Subcutaneous abdominal adipose tissue (tissue), 5 donors: Measurements from ENCODE around the gene PLCB3.

ENCODE experiments used
- H3K27ac ChIP-seq: one replicate; pipeline ENCODE4 v1.7.0; 2013; ENCODE audit warnings: low read depth, mild to moderate bottlenecking, inconsistent platforms, low read length, moderate library complexity
- H3K27me3 ChIP-seq, 5 donors: one replicate each; pipeline ENCODE4 v1.7.0; 2013; ENCODE audit warnings: low read length in 5 of 5, inconsistent platforms in 1 of 5; ENCODE audit not compliant: control insufficient read depth in 5 of 5, insufficient read depth in 4 of 5
- H3K36me3 ChIP-seq, 5 donors: one replicate each; pipeline ENCODE4 v1.7.0; 2013; ENCODE audit warnings: low read length in 5 of 5; ENCODE audit not compliant: control insufficient read depth in 5 of 5, insufficient read depth in 5 of 5
- H3K4me1 ChIP-seq, 5 donors: one replicate each; pipeline ENCODE4 v1.7.0; 2013; ENCODE audit warnings: low read length in 5 of 5, mild to moderate bottlenecking in 3 of 5, moderate library complexity in 1 of 5; ENCODE audit not compliant: control insufficient read depth in 5 of 5, insufficient read depth in 5 of 5
- H3K4me3 ChIP-seq, 5 donors: one replicate each; pipeline ENCODE4 v1.7.0; 2013; ENCODE audit warnings: low read length in 5 of 5, low read depth in 1 of 5
- H3K9ac ChIP-seq, 5 donors: one replicate each; pipeline ENCODE4 v1.7.0; 2013; ENCODE audit warnings: low read length in 5 of 5, mild to moderate bottlenecking in 4 of 5, moderate library complexity in 3 of 5
- H3K9me3 ChIP-seq, 5 donors: one replicate each; pipeline ENCODE4 v1.7.0; 2013; ENCODE audit warnings: low read length in 5 of 5; ENCODE audit not compliant: control insufficient read depth in 5 of 5
- donor health status: healthy.
- donor health status: healthy.
- donor health status: healthy.
- donor health status: healthy.
- donor health status: healthy.

Gene PLCB3

DNA sequence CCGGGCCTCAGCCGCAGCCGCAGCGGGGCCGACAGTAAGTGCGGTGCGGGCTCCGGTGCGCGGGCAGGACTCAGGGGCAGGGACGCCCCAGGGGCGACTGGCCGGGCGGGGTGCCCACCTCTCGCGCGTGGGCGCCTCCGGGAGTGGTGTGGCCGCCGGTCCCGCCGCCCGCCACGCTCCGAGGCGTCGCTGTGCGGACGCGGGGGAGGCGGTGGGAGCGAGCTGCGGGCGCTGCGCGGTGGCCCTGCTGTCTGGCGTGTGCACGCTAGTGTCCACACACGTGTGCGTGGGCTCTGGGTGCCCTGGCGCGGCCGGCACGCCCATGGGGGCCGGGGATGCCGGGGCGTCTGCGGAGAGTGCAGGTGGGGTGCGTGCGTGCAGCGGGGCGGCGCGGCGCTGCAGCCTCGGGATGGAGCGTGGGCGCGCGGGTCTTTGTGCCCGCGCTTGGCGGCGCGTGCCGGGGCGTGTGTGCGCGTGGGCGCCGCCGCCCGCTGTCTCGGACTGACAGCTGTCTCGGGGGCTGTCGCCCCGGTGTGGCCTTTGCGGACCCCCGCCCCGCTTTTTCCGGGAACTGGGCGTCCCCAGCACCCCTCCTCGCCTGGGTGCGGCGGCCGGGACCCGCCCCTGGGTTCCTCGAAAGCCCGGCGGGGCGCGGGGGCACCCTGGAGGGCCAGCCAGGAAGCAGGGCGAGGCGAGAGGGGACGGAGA, 40.6 kb downstream of the PLCB3 start:
- peak overlapping the region in 3 of 5 donors; percentile 8 to 58 (median 36) for H3K4me3 ChIP-seq
- H3K4me1 ChIP-seq, result peaks cover 0 to 19% (median 12%) of the 10 kb centered on the region in 5 donors
- peak overlapping the region in 1 of 5 donors; percentile 37 for H3K9ac ChIP-seq
- H3K27ac ChIP-seq, result no peak overlapping the region
- H3K9me3 ChIP-seq, result no peaks in the 10 kb centered on the region
- H3K36me3 ChIP-seq, result peaks cover 0 to 4% (median 0%) of the 10 kb centered on the region in 5 donors
- peaks cover 35 to 63% (median 52%) of the 10 kb centered on the region in 5 donors for H3K27me3 ChIP-seq

DNA sequence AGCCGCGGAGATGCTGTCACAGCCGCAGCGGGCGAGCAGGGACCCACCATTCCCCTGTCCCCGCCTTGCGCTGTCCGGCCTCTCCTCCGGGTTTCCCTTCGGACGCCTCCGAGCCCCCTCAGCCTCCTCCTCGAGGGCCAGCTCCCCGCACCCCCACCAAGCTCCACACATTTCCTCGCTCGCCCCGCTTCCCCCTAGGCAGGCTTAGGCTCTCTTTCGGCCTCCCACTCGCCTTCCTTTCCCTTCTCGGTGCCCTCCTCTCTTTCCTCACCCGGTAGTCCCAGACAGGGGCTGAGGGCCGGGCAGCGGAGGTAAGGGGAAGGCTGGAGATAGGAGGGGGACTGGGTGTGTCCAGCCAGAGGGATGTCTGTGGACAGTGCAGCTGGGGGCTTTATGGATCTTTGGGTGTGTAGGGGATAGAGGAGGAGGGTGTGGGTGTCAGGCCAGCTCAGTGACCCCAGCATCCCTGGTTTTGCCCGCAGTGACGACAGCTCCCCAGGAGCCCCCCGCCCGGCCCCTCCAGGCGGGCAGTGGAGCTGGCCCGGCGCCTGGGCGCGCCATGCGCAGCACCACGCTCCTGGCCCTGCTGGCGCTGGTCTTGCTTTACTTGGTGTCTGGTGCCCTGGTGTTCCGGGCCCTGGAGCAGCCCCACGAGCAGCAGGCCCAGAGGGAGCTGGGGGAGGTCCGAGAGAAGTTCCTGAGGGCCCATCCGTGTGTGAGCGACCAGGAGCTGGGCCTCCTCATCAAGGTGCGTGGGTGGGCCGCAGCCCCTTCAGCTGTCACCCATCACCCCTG, 41.3 kb downstream of the PLCB3 start:
- Histone ChIP-seq H3K27ac (no peak overlapping the region), H3K9ac (peak overlapping the region in 1 of 5 donors; percentile 37), H3K27me3 (peaks cover 42 to 71% (median 59%) of the 10 kb centered on the region in 5 donors), H3K9me3 (no peaks in the 10 kb centered on the region), H3K36me3 (peaks cover 0 to 4% (median 0%) of the 10 kb centered on the region in 5 donors), H3K4me3 (peak overlapping the region in 2 of 5 donors; percentile 36 to 58), H3K4me1 (peaks cover 0 to 19% (median 12%) of the 10 kb centered on the region in 5 donors)

DNA sequence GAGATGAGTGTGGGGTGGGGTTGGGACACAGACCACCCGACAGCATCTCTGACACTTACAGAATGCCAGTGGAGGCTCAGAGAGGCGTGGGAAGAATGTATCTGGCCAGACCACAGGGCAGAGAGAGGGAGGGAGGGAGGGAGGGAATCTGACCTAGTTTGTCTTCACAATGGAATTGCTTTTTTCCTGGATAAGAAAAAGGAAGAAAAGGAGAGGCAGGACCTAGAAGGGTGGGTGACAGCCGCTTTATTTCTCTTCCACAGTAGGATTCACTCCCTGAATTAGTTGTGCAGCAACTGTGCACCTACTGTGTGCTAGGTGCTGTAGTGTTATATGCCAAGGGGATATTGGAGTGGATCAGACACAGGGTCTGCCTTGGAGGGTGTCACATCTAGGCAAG, 43.4 kb downstream of the PLCB3 start:
- no peak overlapping the region for H3K9ac ChIP-seq
- peaks cover 0 to 36% (median 25%) of the 10 kb centered on the region in 5 donors for H3K4me1 ChIP-seq
- no peaks in the 10 kb centered on the region for H3K9me3 ChIP-seq
- H3K36me3 ChIP-seq, result no peaks in the 10 kb centered on the region
- no peak overlapping the region for H3K4me3 ChIP-seq
- H3K27me3 ChIP-seq, result peaks cover 50 to 82% (median 66%) of the 10 kb centered on the region in 5 donors
- H3K27ac ChIP-seq, result no peak overlapping the region

DNA sequence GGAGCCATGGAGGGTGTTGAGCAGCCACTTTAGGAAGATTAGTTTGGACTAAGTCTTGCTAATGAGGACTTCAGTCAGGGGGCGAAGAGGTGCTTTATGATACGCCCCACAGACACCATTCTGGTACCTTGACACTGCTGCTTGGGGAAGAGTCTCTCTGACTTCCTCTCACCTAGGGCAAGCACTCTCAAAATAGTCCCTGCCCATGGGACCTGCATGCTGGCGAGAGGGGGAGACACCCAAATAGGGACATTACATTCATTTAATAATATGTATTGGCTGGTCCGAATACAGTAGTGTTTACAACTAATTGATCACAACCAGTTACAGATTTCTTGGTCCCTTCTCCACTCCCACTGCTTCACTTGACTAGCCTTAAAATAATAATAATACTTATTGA, 44.4 kb downstream of the PLCB3 start:
- peaks cover 45 to 79% (median 61%) of the 10 kb centered on the region in 5 donors for H3K27me3 ChIP-seq
- H3K9me3 ChIP-seq, result no peaks in the 10 kb centered on the region
- no peak overlapping the region for H3K4me3 ChIP-seq
- H3K9ac ChIP-seq, result no peak overlapping the region
- no peak overlapping the region for H3K27ac ChIP-seq
- H3K4me1 ChIP-seq, result peaks cover 0 to 46% (median 33%) of the 10 kb centered on the region in 5 donors
- H3K36me3 ChIP-seq, result no peaks in the 10 kb centered on the region

DNA sequence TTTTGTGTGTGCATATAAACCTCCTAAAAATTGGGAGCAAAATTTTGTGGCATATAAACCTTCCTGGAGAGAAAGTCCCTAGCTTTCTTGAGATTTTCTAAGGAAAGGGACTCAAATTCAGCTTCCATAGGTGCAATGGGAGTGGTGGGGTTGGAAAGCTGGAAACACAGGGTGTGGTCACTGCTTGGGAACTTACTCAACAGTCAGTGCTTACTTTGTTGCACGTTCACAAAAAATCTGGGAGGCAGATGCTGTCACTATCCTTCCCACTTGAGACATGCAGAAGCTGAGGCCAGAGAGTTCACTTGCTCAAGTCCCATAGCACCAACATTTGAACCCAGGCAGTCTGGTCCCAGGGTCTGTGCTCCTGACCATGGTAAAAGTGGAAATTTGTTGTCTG, 44.9 kb downstream of the PLCB3 start:
- no peak overlapping the region for H3K4me3 ChIP-seq
- no peaks in the 10 kb centered on the region for H3K9me3 ChIP-seq
- H3K9ac ChIP-seq, result no peak overlapping the region
- H3K4me1 ChIP-seq, result peaks cover 0 to 46% (median 36%) of the 10 kb centered on the region in 5 donors
- peaks cover 41 to 75% (median 56%) of the 10 kb centered on the region in 5 donors for H3K27me3 ChIP-seq
- no peak overlapping the region for H3K27ac ChIP-seq
- H3K36me3 ChIP-seq, result no peaks in the 10 kb centered on the region

DNA sequence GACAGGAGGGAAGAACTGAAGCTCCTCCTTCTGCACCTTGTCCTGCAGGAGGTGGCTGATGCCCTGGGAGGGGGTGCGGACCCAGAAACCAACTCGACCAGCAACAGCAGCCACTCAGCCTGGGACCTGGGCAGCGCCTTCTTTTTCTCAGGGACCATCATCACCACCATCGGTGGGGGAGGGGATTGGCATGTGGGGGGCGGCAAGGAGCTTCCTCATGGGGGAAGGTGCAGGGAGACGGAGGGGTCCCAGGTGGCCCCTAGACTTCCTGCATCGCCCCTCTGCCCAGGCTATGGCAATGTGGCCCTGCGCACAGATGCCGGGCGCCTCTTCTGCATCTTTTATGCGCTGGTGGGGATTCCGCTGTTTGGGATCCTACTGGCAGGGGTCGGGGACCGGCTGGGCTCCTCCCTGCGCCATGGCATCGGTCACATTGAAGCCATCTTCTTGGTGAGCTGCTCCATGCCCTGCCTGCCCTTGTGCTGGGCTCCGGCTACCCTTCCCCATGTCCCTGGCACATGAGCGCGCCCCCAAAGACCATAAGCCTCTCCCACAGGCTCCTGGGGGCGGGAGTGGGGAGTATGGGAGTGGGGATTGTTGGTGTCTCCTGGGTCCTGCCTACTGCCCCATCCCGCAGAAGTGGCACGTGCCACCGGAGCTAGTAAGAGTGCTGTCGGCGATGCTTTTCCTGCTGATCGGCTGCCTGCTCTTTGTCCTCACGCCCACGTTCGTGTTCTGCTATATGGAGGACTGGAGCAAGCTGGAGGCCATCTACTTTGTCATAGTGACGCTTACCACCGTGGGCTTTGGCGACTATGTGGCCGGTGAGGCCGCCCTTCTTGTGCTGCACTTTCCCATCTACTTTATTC, 45.7 kb downstream of the PLCB3 start:
- Histone ChIP-seq H3K4me3 (no peak overlapping the region), H3K27ac (no peak overlapping the region), H3K36me3 (no peaks in the 10 kb centered on the region), H3K27me3 (peaks cover 41 to 66% (median 52%) of the 10 kb centered on the region in 5 donors), H3K4me1 (peaks cover 0 to 40% (median 30%) of the 10 kb centered on the region in 5 donors), H3K9ac (no peak overlapping the region), H3K9me3 (no peaks in the 10 kb centered on the region)

DNA sequence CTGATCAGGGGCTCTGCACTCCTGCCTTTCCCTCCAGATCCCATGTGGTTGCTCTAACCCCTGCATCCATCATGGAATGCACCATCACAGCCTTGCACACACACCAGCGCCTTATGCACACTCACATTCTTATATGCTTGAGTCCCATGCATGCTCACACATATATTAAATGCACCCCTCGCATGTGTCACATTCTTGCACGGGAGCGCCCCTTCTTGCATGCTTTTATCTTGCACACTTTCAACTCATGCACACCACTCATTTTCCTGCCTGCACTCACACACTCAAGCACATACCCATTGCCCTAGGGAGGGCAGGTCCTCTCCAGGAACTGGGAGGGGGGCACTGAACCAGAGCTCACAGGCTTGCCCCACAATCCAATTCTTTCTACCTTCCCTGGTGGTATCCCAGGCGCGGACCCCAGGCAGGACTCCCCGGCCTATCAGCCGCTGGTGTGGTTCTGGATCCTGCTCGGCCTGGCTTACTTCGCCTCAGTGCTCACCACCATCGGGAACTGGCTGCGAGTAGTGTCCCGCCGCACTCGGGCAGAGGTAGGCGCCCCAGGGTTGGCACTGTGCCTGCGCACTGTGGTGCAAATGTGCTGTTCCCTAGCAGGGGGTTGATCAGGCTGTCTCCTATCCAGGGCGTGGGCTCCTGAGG, 46.5 kb downstream of the PLCB3 start:
- no peak overlapping the region for H3K4me3 ChIP-seq
- no peak overlapping the region for H3K9ac ChIP-seq
- no peak overlapping the region for H3K27ac ChIP-seq
- no peaks in the 10 kb centered on the region for H3K36me3 ChIP-seq
- peaks cover 0 to 33% (median 22%) of the 10 kb centered on the region in 5 donors for H3K4me1 ChIP-seq
- H3K9me3 ChIP-seq, result no peaks in the 10 kb centered on the region
- H3K27me3 ChIP-seq, result peaks cover 36 to 59% (median 45%) of the 10 kb centered on the region in 5 donors

DNA sequence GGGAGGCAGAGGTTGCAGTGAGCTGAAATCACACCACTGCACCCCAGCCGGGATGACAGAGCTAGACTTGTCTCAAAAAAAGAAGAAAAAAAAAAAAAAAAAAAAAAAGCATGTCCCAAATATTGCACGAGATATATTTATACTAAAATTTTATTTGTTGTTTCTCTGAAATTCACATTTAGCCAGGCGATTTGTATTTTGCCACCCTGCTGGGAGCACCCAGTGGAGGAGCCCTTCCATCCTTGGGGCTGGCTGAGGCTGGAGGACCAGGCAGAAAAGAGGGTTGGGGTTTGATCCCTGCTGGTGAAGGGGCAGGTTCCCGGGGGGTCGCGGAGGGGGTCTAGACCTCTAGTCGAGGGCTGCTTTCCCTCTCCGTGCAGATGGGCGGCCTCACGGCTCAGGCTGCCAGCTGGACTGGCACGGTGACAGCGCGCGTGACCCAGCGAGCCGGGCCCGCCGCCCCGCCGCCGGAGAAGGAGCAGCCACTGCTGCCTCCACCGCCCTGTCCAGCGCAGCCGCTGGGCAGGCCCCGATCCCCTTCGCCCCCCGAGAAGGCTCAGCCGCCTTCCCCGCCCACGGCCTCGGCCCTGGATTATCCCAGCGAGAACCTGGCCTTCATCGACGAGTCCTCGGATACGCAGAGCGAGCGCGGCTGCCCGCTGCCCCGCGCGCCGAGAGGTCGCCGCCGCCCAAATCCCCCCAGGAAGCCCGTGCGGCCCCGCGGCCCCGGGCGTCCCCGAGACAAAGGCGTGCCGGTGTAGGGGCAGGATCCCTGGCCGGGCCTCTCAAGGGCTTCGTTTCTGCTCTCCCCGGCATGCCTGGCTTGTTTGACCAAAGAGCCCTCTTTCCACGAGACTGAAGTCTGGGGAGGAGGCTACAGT, 47.9 kb downstream of the PLCB3 start:
- Histone ChIP-seq H3K27me3 (peaks cover 29 to 49% (median 36%) of the 10 kb centered on the region in 5 donors), H3K36me3 (no peaks in the 10 kb centered on the region)

More for the DNA sequence above, 47.9 kb downstream of the PLCB3 start:
- H3K27ac ChIP-seq, result no peak overlapping the region
- peak overlapping the region; percentile 39 to 58 (median 54) for H3K4me3 ChIP-seq
- no peaks in the 10 kb centered on the region for H3K9me3 ChIP-seq
- H3K9ac ChIP-seq, result peak overlapping the region in 3 of 5 donors; percentile 40 to 68 (median 53)
- peaks cover 0 to 39% (median 27%) of the 10 kb centered on the region in 5 donors for H3K4me1 ChIP-seq
